C1 segment of cervical spinal cord (tissue), 14 donors: ENCODE measurements around the gene RREB1.

Experiments used
- DNase-seq, 14 donors: peaks; one replicate each; lab custom pipeline; 2025; lab: John Stamatoyannopoulos, UW

The RREB1 gene

DNA sequence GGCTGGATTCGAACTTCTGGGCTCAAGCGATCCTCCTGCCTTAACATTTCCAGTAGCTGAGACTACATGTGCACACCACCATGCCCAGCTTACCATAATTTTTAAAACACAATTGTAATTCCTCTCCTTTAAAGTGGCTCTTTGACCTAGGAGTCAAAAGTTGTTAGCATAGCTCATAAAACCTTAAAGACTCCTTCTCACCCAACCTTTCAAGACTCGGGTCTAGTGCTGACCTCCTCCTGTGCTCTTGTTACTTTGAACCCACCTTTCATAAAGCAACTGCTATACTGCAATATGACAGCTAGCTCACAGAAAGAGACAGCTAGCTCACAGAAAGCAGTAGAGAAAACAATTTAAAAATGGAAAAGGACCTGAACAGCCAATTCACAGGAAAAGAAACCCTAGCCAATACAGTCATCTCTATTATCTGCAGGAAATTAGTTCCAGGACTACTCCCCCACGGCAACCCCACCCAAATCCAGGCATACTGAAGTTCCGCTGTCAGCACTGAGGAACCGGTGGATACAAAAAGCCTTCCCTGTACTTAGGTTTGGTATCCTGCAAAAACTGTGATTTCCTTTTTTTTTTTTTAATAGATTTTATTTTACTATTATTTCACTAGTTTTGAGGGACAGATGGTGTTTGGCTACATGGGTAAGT, 185.0 kb downstream of the RREB1 start:
- no peak for DNase-seq

DNA sequence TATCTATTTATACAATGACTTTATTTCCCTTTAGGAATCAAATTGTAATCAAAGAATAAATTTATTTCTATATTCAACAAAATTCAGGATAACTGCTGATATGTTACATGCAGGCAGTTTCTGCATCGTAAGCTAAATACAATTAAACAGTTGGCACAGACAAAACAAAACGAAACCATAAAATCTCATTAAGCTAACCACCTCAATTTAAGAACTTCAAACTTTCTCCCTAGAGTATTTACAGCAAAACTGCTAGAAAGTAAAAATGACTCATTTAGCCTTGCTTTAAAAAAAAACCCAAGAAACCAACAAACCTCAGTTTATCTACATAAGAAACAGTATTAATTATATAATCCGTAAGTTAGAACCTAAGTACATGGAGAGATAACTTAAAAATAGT, 188.2 kb downstream of the RREB1 start:
- no peak for DNase-seq

DNA sequence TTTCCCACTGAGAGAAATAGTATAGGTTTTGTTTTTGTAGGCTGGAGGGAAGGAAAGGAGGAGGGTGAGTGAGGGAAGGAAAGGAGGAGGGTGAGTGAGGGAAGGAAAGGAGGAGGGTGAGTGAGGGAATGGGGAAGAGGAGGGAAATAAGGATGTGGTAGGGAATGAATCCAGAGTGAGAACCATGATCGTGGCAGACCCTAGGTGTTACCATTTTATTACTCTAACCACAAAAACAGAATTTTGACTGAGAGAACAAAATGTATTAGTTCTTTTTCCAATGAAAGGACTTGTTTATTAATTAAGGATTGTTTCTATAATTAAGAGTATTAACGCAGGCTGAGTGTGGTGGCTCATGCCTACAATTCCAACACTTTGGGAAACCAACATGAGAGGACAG, 188.8 kb downstream of the RREB1 start:
- no peak for DNase-seq

DNA sequence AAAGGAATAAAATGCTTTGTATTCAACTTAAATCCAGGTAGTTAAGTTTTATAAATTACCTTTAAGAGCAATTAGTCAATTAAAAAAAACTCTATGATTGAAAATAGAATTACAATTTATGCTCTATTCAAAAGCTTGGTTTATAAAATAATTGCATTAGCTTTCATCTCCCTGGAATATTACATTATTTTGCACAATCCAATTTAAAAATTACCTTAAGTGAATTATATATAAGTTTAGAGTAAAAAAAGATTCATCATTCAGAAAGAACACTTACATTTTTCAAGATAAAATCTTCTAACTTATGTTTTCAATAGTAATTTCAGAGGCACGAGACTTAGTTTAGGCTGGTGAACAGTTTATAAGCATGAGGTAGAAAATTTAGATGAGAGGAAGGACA, 190.4 kb downstream of the RREB1 start:
- DNase-seq, result no peak

DNA sequence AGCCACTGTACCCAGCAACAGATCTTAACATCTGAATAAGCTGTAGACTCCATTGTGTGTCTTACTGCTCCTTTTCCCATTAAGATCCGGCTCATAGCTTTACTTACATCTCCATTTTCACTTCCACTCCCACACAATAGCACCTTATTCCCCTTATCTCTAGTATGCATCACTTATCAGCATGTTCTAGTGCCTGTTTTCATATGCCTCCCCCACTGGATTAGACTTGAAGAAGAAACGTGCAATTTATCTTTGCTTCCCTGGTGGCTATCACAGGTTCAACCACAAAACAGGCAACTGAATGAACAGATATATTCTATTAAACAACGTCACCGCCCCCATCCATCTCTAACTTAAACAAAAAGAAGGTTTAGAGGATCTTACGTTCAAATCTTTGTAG, 193.2 kb downstream of the RREB1 start:
- DNase-seq, result no peak
